ENCODE measurements around the gene GRAMD1B. TPM values are rescaled to one million over a fixed set of nuclear protein-coding genes. Genes with fewer than 3 reads are reported as not detected.

GRAMD1B gene
- 92.0 TPM for total RNA-seq

GRCh38 chr11:123429913-123430720, at the start of gene GRAMD1B:
Gene GRAMD1B, plus strand, starts transcription at chr11:123430269. Its CDS starts 524 bp downstream, at chr11:123430793.

DNA sequence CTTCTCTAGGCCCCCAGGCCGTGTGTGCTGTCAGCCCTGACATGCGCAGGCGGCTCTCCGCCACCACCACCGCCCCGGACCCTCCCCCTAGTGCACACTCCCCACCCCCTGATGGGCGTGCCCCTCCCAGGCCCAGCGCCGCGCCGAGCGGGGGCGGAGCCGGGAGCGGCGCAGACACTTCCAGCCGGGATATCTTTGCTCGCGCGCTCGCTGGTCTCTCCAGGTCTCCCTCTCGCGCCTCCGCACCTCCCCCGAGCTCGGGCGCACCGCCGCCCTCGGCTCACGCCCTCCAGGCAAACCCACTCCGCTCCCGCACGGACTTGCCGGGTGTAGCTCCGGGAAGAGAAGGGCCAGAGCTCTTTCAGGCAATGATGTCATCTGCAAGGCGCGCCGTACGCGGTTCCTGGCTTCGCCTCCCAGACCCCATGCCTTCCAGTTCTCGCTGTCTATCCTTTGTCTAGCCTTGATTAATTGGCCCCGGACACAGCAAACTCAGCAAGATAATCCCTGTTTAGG, 224.6 kb downstream of the GRAMD1B start, which contains the start of gene SCN3B:
TSS of gene SCN3B (minus strand) at position 59 of the 516 bp plus-strand sequence. CDS start 823 bp downstream, outside the sequence.

Other genes starting within 250 kb of the GRAMD1B start
- 39.9 TPM for gene CLMP, start 235.0 kb upstream of the GRAMD1B start, total RNA-seq
- 38.5 TPM for gene SCN3B, start 224.4 kb downstream of the GRAMD1B start, total RNA-seq